ENCODE measurements around the gene ERC1.

ERC1 gene

DNA sequence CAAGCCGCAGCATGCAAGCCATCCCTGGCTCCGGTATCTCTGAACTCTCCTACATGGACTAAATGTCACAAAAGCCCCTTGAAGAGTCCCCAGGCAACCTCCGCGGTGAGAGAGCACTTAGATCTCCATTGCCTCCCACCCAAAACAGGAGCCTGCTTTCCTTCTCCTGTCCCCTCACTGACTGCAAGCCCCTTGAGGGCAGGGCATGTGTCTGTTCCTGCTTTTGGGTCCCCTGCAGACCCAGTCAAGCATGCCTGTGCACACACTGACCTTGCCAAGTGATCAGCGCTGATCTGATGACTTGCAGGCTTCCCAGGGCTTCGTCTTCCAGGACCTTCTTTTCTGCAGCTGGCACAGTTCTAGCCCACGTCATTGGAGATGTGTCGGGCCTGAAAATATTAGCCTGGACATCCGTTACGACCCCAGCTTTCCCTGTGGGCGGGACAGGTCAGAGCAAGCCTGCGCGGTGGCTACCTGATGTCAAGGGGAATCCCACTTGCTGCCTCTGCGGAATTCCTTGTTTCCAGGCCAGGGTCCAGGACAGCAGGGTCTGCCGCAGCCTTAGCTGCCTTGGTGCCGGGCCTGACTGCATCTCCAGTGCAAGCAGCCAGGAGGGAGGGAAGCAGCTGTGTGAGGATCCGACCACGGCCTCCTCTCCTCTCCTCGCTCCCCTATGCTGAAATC, 510.8 kb downstream of the ERC1 start:
- Histone ChIP-seq H4K20me1 (ENCODE audit: insufficient read depth) (no peaks in the 10 kb centered on the region), H3K27ac (no peak overlapping the region), H3K36me3 (ENCODE audit: insufficient read depth) (no peaks in the 10 kb centered on the region), H3K4me3 (IDR thresholded peaks at IDR 0.05; ENCODE audit: insufficient read depth, low read depth, low read length) (no peak overlapping the region), H3K4me2 (no peak overlapping the region), H3K4me1 (ENCODE audit: low read depth, poor library complexity, severe bottlenecking) (no peaks in the 10 kb centered on the region), H3K79me2 (ENCODE audit: insufficient read depth, low read depth) (no peaks in the 10 kb centered on the region), H2AFZ (ENCODE audit: low read depth) (no peak overlapping the region), H3K9ac (no peak overlapping the region), H3K27me3 (ENCODE audit: insufficient read depth, low read depth) (no peaks in the 10 kb centered on the region)
- TF ChIP-seq, protein P1, sequence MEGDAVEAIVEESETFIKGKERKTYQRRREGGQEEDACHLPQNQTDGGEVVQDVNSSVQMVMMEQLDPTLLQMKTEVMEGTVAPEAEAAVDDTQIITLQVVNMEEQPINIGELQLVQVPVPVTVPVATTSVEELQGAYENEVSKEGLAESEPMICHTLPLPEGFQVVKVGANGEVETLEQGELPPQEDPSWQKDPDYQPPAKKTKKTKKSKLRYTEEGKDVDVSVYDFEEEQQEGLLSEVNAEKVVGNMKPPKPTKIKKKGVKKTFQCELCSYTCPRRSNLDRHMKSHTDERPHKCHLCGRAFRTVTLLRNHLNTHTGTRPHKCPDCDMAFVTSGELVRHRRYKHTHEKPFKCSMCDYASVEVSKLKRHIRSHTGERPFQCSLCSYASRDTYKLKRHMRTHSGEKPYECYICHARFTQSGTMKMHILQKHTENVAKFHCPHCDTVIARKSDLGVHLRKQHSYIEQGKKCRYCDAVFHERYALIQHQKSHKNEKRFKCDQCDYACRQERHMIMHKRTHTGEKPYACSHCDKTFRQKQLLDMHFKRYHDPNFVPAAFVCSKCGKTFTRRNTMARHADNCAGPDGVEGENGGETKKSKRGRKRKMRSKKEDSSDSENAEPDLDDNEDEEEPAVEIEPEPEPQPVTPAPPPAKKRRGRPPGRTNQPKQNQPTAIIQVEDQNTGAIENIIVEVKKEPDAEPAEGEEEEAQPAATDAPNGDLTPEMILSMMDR (conservative IDR thresholded peaks at IDR 0.05; ENCODE audit: low read depth, low read length) = no peak

DNA sequence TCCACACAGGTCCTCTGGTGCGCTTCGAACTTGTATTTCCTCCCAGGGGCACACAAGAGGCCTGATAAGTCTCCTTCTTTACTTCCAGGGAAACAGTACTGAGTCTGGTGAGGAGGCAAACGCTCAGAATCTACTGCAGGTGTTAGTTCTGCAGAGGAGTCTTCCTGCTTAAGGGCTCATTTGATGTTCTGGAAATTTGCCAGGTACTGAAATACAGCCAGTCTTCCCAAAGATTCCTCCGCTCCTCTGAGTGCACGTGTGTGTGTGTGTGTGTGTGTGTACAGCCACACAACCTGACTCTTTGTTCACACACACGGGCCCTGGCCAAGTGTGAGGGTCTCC, 511.3 kb downstream of the ERC1 start:
- Histone ChIP-seq H3K36me3 (ENCODE audit: insufficient read depth) (no peaks in the 10 kb centered on the region), H3K9ac (no peak overlapping the region), H3K79me2 (ENCODE audit: insufficient read depth, low read depth) (no peaks in the 10 kb centered on the region), H3K27me3 (ENCODE audit: insufficient read depth, low read depth) (no peaks in the 10 kb centered on the region), H3K27ac (no peak overlapping the region), H4K20me1 (ENCODE audit: insufficient read depth) (no peaks in the 10 kb centered on the region), H3K4me3 (IDR thresholded peaks at IDR 0.05; ENCODE audit: insufficient read depth, low read depth, low read length) (no peak overlapping the region), H3K4me2 (no peak overlapping the region), H3K4me1 (ENCODE audit: low read depth, poor library complexity, severe bottlenecking) (no peaks in the 10 kb centered on the region), H2AFZ (ENCODE audit: low read depth) (no peak overlapping the region)
- TF ChIP-seq, protein P1 (conservative IDR thresholded peaks at IDR 0.05; ENCODE audit: low read depth, low read length) = no peak

DNA sequence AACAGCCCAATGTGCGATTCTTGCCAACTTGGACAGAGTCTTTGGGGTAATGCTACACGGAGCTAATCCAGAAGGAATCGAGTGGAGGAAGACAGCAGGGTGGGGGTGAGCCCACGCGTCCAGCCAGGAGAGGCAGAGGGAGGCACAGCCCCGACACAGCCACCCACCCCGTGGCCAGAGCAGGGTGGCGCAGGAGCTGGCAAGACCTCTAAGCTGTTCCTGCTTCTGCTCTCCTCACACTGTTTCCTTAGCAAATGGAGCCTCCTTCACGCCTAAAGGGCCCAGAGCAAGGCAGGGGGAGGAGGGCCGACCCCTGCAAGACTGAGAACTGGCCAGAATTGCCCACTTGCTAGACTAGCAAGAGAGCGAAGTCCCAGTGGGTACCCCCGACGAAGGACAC, 511.8 kb downstream of the ERC1 start:
- H3K4me1 ChIP-seq (ENCODE audit: low read depth, poor library complexity, severe bottlenecking) = no peaks in the 10 kb centered on the region
- H3K36me3 ChIP-seq (ENCODE audit: insufficient read depth) = no peaks in the 10 kb centered on the region
- H3K4me2 ChIP-seq = no peak overlapping the region
- H3K79me2 ChIP-seq (ENCODE audit: insufficient read depth, low read depth) = no peaks in the 10 kb centered on the region
- H3K4me3 ChIP-seq (IDR thresholded peaks at IDR 0.05; ENCODE audit: insufficient read depth, low read depth, low read length) = no peak overlapping the region
- no peaks in the 10 kb centered on the region for H4K20me1 ChIP-seq (ENCODE audit: insufficient read depth)
- H3K27ac ChIP-seq = no peak overlapping the region
- no peak overlapping the region for H2AFZ ChIP-seq (ENCODE audit: low read depth)
- TF ChIP-seq, protein P1 (conservative IDR thresholded peaks at IDR 0.05; ENCODE audit: low read depth, low read length) = no peak
- H3K27me3 ChIP-seq (ENCODE audit: insufficient read depth, low read depth) = no peaks in the 10 kb centered on the region
- no peak overlapping the region for H3K9ac ChIP-seq

DNA sequence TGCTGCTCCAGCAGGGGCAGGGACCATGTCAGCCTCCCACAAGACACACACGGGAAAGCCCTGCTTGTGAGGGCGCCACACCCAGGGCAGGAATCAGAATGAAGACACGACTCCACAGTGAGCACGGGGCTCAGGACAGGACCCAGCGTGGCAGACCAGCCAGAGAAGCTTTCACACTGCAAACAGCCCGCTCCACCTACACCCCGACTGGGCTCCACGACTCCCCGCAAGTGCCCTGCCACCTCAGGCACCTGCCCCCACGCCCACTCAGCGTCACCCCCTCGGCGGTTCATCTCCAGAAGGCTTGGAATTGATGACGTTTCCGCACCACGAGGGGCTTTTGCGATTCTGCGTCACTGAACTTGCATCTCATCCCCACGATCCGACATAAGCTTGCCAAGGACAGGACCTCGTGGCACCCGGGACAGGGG, 512.3 kb downstream of the ERC1 start:
- H3K4me2 ChIP-seq = no peak overlapping the region
- H3K4me3 ChIP-seq (IDR thresholded peaks at IDR 0.05; ENCODE audit: insufficient read depth, low read depth, low read length) = no peak overlapping the region
- TF ChIP-seq, protein P1 (conservative IDR thresholded peaks at IDR 0.05; ENCODE audit: low read depth, low read length) = no peak
- H3K36me3 ChIP-seq (ENCODE audit: insufficient read depth) = no peaks in the 10 kb centered on the region
- no peak overlapping the region for H3K9ac ChIP-seq
- H4K20me1 ChIP-seq (ENCODE audit: insufficient read depth) = no peaks in the 10 kb centered on the region
- H3K4me1 ChIP-seq (ENCODE audit: low read depth, poor library complexity, severe bottlenecking) = no peaks in the 10 kb centered on the region
- no peak overlapping the region for H3K27ac ChIP-seq
- H2AFZ ChIP-seq (ENCODE audit: low read depth) = no peak overlapping the region
- no peaks in the 10 kb centered on the region for H3K27me3 ChIP-seq (ENCODE audit: insufficient read depth, low read depth)
- H3K79me2 ChIP-seq (ENCODE audit: insufficient read depth, low read depth) = no peaks in the 10 kb centered on the region
